Measurements from ENCODE around the gene ATAD1.

ATAD1 gene

DNA sequence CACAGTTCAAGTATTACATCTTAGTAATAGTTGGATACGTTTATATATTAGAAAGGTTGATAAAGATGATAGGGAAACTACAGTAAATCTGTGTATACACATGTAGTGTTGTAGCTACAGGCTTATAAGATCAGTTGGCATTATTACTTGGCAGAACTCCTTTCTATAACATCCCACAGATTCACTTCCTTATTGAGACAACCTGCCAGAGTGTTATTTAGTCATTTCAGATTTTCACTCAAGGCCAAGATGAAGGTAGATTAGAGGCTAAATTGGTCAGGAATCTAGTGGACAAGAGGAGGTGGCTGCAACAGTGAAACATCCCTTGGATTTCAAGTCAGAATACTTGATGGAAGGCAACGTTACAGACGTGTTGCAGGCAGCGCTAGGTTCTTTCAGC, 95.3 kb downstream of the ATAD1 start:
- H3K27ac ChIP-seq: no peak overlapping the region; the same call in 1 of the 2 replicates
- TF ChIP-seq, protein P1, sequence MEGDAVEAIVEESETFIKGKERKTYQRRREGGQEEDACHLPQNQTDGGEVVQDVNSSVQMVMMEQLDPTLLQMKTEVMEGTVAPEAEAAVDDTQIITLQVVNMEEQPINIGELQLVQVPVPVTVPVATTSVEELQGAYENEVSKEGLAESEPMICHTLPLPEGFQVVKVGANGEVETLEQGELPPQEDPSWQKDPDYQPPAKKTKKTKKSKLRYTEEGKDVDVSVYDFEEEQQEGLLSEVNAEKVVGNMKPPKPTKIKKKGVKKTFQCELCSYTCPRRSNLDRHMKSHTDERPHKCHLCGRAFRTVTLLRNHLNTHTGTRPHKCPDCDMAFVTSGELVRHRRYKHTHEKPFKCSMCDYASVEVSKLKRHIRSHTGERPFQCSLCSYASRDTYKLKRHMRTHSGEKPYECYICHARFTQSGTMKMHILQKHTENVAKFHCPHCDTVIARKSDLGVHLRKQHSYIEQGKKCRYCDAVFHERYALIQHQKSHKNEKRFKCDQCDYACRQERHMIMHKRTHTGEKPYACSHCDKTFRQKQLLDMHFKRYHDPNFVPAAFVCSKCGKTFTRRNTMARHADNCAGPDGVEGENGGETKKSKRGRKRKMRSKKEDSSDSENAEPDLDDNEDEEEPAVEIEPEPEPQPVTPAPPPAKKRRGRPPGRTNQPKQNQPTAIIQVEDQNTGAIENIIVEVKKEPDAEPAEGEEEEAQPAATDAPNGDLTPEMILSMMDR (conservative IDR thresholded peaks at IDR 0.05): no peak

DNA sequence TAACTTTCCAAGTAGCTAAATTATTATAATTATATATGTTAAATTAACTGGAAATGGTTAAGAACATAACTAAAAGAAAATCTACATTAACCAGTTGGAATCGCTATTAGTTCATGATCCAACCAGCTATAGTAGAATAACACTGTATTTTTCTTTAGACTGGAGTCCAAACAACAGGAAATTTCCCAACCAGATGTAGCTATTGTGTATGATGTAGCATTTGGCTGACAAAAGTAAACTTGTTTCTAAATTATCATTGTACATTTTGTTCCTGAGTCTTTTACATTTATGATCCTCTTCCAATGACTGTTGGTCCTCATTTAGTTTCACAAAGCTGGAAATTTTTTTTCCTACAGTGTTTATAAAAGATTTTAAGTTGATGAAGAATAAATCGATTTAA, 96.2 kb downstream of the ATAD1 start:
- TF ChIP-seq, protein P1 (conservative IDR thresholded peaks at IDR 0.05): no peak
- no peak overlapping the region for H3K27ac ChIP-seq

DNA sequence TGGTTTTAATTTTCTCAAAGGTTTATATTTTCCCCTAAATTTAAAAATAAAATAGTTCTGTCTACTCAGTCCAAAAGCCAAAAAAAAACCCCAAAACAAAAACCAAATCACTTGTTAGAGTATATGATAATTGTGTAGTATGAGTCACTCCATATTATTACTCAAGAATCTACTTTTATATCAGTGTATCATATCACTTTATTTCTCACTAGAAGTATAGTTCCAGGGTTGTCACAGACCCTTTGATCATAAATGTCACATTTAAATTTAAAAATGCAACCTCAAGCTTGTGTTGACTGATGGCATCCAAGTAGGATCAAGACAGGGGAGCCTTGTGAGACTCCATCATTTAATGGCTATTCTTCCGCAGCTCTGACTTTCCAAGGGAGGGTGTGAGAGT, 97.4 kb downstream of the ATAD1 start:
- H3K27ac ChIP-seq: no peak overlapping the region
- TF ChIP-seq, protein P1 (conservative IDR thresholded peaks at IDR 0.05): no peak

DNA sequence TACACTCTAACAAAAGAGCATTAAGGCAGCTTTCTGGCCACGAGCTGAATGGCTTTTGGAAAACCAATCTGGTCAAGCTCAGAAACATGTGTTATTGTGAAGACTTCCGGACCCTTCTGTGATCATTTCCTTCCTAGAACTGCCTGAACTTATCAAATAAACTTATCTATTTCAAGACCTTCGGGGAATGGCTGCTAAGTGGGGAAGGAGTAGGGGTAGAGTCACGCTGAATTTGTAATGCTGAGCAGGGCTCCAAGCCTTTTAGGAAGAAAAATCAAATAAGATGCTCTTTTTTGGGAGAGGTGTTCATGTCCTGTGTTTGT, 101.7 kb downstream of the ATAD1 start:
- TF ChIP-seq, protein P1 (conservative IDR thresholded peaks at IDR 0.05): no peak

DNA sequence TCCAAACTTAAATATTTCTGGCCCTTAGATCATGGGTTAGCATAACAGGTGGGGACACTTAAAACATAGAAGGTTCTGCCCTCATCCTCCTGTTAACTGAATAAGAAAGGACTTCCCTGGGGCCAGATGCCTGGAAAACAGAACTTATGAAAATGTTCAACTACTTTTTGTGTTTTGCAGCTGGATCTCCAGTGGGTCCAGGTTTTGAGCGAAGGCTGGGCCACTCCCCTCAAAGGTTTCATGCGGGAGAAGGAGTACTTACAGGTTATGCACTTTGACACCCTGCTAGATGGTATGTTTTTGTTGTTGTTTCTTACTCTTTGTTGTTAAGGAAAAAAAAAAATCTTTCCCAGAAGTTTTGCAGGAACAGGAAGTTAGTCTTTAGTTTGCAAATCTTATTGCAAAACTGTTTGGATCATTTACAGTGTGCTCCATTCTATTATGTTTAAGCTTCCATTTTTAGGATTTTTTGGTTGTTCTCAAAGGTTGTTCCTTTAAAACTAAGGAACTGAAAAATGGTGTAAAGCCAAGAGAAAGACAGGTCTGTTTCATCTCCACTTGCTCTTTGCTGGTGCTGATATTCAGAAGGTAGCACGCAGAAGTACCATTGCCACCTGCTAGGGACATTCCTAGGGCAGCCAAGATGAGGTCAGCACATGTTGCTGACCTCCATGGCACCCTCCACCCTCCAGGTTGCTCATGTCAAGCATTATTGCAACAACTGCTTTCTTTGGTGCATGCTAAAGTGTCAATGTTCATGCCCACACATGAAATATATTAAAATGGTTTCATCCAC, 102.3 kb downstream of the ATAD1 start:
- H3K27ac ChIP-seq: no peak overlapping the region

More for the DNA sequence above, 101.7 kb downstream of the ATAD1 start:
- no peak overlapping the region for H3K27ac ChIP-seq

DNA sequence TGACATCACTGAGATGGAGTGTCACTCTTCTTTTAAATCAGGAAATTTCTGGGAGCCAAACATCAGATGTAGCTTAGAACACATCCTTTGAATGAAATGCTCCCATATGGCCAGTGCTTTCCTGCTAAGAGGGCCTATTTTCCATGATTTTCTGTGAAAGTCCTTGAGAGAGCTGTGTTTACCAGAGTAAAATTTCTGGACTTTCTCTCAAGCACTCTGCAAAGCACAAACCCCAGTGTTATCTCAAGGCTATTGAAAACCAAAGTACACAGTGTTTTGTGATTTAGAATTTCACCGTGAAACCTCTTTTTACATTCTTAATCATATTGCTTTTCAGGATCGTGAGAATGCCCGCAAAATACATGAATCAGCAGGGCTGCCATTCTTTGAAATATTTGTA, 104.3 kb downstream of the ATAD1 start:
- TF ChIP-seq, protein P1 (conservative IDR thresholded peaks at IDR 0.05): no peak

More for the DNA sequence above, 102.3 kb downstream of the ATAD1 start:
- TF ChIP-seq, protein P1 (conservative IDR thresholded peaks at IDR 0.05): no peak

DNA sequence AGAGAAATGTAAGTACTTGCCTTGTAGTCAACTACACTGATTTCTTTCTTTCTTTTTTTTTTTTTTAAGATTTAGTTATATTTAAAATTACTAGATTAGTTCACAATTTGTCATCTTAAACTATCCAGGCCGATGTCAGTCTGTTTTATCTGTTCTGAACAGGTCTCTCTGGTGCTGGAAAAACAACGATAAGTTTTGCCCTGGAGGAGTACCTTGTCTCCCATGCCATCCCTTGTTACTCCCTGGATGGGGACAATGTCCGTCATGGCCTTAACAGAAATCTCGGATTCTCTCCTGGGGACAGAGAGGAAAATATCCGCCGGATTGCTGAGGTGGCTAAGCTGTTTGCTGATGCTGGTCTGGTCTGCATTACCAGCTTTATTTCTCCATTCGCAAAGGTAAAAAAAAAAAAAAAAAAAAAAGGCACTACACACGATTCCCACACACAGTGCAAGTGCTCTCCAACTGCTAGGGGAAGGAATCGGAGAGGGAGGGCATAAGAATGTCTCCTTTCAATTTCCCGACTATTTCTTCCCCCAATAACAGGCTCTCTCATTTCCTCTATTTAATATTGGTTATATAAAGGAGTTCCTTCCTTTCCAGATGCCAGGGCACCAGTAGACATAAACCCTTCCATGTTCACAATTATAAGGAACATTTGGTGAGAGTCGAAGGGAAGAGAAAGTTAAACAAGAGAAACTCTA, 105.0 kb downstream of the ATAD1 start:
- no peak overlapping the region for H3K27ac ChIP-seq
- TF ChIP-seq, protein P1 (conservative IDR thresholded peaks at IDR 0.05): no peak

More for the DNA sequence above, 104.3 kb downstream of the ATAD1 start:
- H3K27ac ChIP-seq: no peak overlapping the region

Data from VCaP (cell line).